Endothelial cell of umbilical vein (primary cell): ENCODE results near the gene MYBPC1. TPM values are rescaled to one million over a fixed set of nuclear protein-coding genes. Genes with fewer than 3 reads are reported as not detected.

Experiments used
- BruUV-seq: library from RNA; stranded (reverse); fragments of 400-500 nt; replicated peaks from 2 replicates; lab custom pipeline; 2021; lab: Mats Ljungman, UMichigan
- CTCF ChIA-PET: fragments of 300-600, 350-600 bp; sonication (Branson Sonifier 250); formaldehyde crosslinking; loops from one replicate; lab custom pipeline; 2021; ENCODE audit warnings: antibody characterized with exemption, inconsistent platforms; lab: Charles Lee
- POLR2A ChIA-PET: fragments of 300-600, 350-600 bp; sonication (Branson Sonifier 250); formaldehyde crosslinking; loops from one replicate; lab custom pipeline; 2021; ENCODE audit warnings: antibody characterized with exemption, inconsistent platforms; lab: Charles Lee
- DNase-seq: peaks from one replicate; pipeline ENCODE4 v3.0.0-alpha.2; 2011; ENCODE audit warnings: low read depth, low spot score
- FAIRE-seq: peaks from 2 replicates; lab custom pipeline; 2011; peaks lifted over from hg19 to GRCh38; lab: Jason Lieb, UNC
- H2AFZ ChIP-seq: 2 replicates; pipeline ENCODE4 v1.6.0; 2012; ENCODE audit warnings: low read depth, low read length, control low read depth, inconsistent platforms
- H3K27ac ChIP-seq: 2 replicates; pipeline ENCODE4 v1.5.1; 2011; ENCODE audit warnings: low read depth, mild to moderate bottlenecking, control low read depth, low read length, moderate library complexity; ENCODE audit not compliant: insufficient read depth
- H3K27me3 ChIP-seq, 2 experiments: 2 replicates each; pipeline versions ENCODE4 v1.6.0 to v1.6.1; 2011; ENCODE audit warnings: low read length in 2 of 2, mixed read lengths in 1 of 2; ENCODE audit not compliant: control insufficient read depth in 2 of 2, insufficient read depth in 2 of 2
- H3K36me3 ChIP-seq, 2 experiments: 2 replicates in 1 of 2; 3 replicates in 1 of 2; pipeline ENCODE4 v1.5.1; 2011; ENCODE audit warnings: low read length in 2 of 2, mild to moderate bottlenecking in 1 of 2, moderate library complexity in 1 of 2; ENCODE audit not compliant: control insufficient read depth in 2 of 2, insufficient read depth in 2 of 2; ENCODE audit errors: extremely low read depth in 1 of 2
- H3K4me1 ChIP-seq: 3 replicates; pipeline ENCODE4 v1.5.1; 2011; ENCODE audit warnings: mild to moderate bottlenecking, low read length; ENCODE audit not compliant: control insufficient read depth, insufficient read depth; ENCODE audit errors: extremely low read depth
- H3K4me2 ChIP-seq: 2 replicates; pipeline ENCODE4 v1.6.1; 2011; ENCODE audit warnings: low read length, control low read depth, mixed read lengths; ENCODE audit not compliant: insufficient read depth
- H3K4me3 ChIP-seq, 3 experiments: fragments of 200-600 bp in 1 of 3; sonication (generic), shearing (Covaris generic) in 1 of 3; replicated peaks in 1 of 3; 2 replicates each; pipeline ENCODE4 v1.5.1; 2011 to 2016; ENCODE audit warnings: control low read depth in 3 of 3, low read length in 3 of 3, mild to moderate bottlenecking in 2 of 3, inconsistent platforms in 1 of 3, low read depth in 1 of 3, moderate library complexity in 1 of 3; ENCODE audit not compliant: insufficient read depth in 1 of 3
- H3K79me2 ChIP-seq: 2 replicates; pipeline ENCODE4 v1.6.0; 2012; ENCODE audit warnings: low read length, inconsistent platforms; ENCODE audit not compliant: control insufficient read depth, insufficient read depth
- H3K9ac ChIP-seq: replicated peaks from 2 replicates; pipeline ENCODE3; 2011; ENCODE audit warnings: low read length, control low read depth; ENCODE audit not compliant: insufficient read depth; ENCODE audit errors: extremely low read depth
- H3K9me1 ChIP-seq: replicated peaks from 3 replicates; pipeline ENCODE4 v1.6.0; 2011; ENCODE audit warnings: mild to moderate bottlenecking, low read length; ENCODE audit not compliant: control insufficient read depth, insufficient read depth; ENCODE audit errors: extremely low read depth
- H3K9me3 ChIP-seq: replicated peaks from 2 replicates; pipeline ENCODE4 v1.5.1; 2012; ENCODE audit warnings: low read length, inconsistent platforms; ENCODE audit not compliant: control insufficient read depth, insufficient read depth
- H4K20me1 ChIP-seq: replicated peaks from 2 replicates; pipeline ENCODE3; 2011; ENCODE audit warnings: mild to moderate bottlenecking, low read length; ENCODE audit not compliant: control insufficient read depth, insufficient read depth; ENCODE audit errors: extremely low read depth
- CTCF ChIP-seq, 2 donors: IDR thresholded peaks; 1 replicate in 1 of 2; 2 replicates in 1 of 2; pipeline ENCODE4 v1.5.1; 2011; ENCODE audit warnings: low read length in 2 of 2, mild to moderate bottlenecking in 2 of 2, moderate library complexity in 2 of 2, control low read depth in 1 of 2, inconsistent platforms in 1 of 2, low read depth in 1 of 2; ENCODE audit not compliant: insufficient read depth in 1 of 2; ENCODE audit errors: extremely low read depth in 1 of 2
- EZH2 ChIP-seq: IDR thresholded peaks from 2 replicates; pipeline ENCODE4 v1.6.1; 2012; ENCODE audit warnings: borderline replicate concordance, low read depth, mild to moderate bottlenecking, moderate library complexity, low read length, inconsistent platforms; ENCODE audit not compliant: severe bottlenecking
- FOS ChIP-seq: IDR thresholded peaks from 2 replicates; pipeline ENCODE4 v1.6.1; 2011; ENCODE audit warnings: mild to moderate bottlenecking, low read length, moderate library complexity, borderline replicate concordance; ENCODE audit not compliant: insufficient read depth
- GATA2 ChIP-seq: IDR thresholded peaks from 2 replicates; pipeline ENCODE4 v1.7.0; 2011; ENCODE audit warnings: low read depth, mild to moderate bottlenecking, moderate library complexity, mixed read lengths, low read length; ENCODE audit not compliant: insufficient read length, insufficient read depth
- JUN ChIP-seq: IDR thresholded peaks from 2 replicates; pipeline ENCODE4 v1.6.1; 2011; ENCODE audit warnings: borderline replicate concordance, low read depth; ENCODE audit not compliant: insufficient read length, insufficient read depth
- MAX ChIP-seq: IDR thresholded peaks from 2 replicates; pipeline ENCODE4 v1.6.1; 2011; ENCODE audit not compliant: insufficient read depth, insufficient read length
- MYC ChIP-seq: IDR thresholded peaks from one replicate; pipeline ENCODE4 v1.6.1; 2011; ENCODE audit warnings: mild to moderate bottlenecking, low read depth, low read length
- POLR2A ChIP-seq: IDR thresholded peaks from 2 replicates; pipeline ENCODE4 v1.6.1; 2012; ENCODE audit warnings: low read depth, mild to moderate bottlenecking, control low read depth, low read length
- POLR2AphosphoS5 ChIP-seq: IDR thresholded peaks from 2 replicates; pipeline ENCODE4 v1.6.1; 2012; ENCODE audit warnings: low read depth, mild to moderate bottlenecking, control low read depth, low read length, moderate library complexity; ENCODE audit not compliant: insufficient read depth
- dilution Hi-C: fragments of 300-500 bp; cut with MboI; formaldehyde crosslinking; loops from one replicate; pipeline ENCODE4 v1.15.0; 2019; ENCODE audit warnings: low sequenced_read_pairs; ENCODE audit not compliant: extremely low pct_ligation_motif_present
- intact Hi-C: fragments of 100-400 bp; cut with micrococcal nuclease; formaldehyde crosslinking; loops from one replicate; pipeline ENCODE4 v1.10.0; 2022
- polyA plus RNA-seq, 4 experiments: library from polyadenylated mRNA; depleted of rRNA in 3 of 4; stranded (reverse) in 3 of 4; unstranded in 1 of 4; fragments of >200 nt; gene quantifications; 2 replicates each; pipeline versions ENCODE4 v1.2.1 to v1.2.3, GENCODE V29; 2011 to 2012; ENCODE audit warnings: missing spikeins in 1 of 4
- total RNA-seq: library from RNA; stranded (reverse); gene quantifications from 2 replicates; pipeline ENCODE4 v1.2.3, GENCODE V29; 2021

The MYBPC1 gene
- total and polyA plus RNA-seq, 2 donors (not counting 3 experiments of a cell fraction or from before 2014, with no cell fraction given): not detected

- FAIRE-seq (no peak), DNase-seq (no peak)
- no peaks in the 10 kb centered on the region for H3K79me2 ChIP-seq
- no peak overlapping the region for H3K27ac ChIP-seq
- H3K27me3 ChIP-seq: no peaks in the 10 kb centered on the region
- no peak overlapping the region for H3K4me2 ChIP-seq
- H3K9me3 ChIP-seq: no peaks in the 10 kb centered on the region
- BruUV-seq: no TSS peak
- no peaks in the 10 kb centered on the region for H4K20me1 ChIP-seq
- H3K9me1 ChIP-seq: no peaks in the 10 kb centered on the region
- POLR2A ChIA-PET: no interaction called here
- dilution Hi-C loops (no loop called here), intact Hi-C loops (no loop called here)
- no peaks in the 10 kb centered on the region for H3K36me3 ChIP-seq
- TF ChIP-seq EZH2 (no peak), POLR2AphosphoS5 (no peak), MAX (no peak), JUN (no peak), FOS (no peak), CTCF (IDR thresholded peaks at IDR 0.05; ENCODE audit: extremely low read depth in 1 of 2, insufficient read depth in 1 of 2, low read depth in 1 of 2, low read length in 2 of 2) (no peak), POLR2A (no peak), MYC (no peak), GATA2 (no peak)
- no peak overlapping the region for H3K9ac ChIP-seq
- H2AFZ ChIP-seq: no peak overlapping the region
- no peak overlapping the region for H3K4me3 ChIP-seq
- no peaks in the 10 kb centered on the region for H3K4me1 ChIP-seq
- CTCF ChIA-PET: no interaction called here
Observed at GRCh38 chr12:101653030-101653429, 58.3 kb downstream of the MYBPC1 start.
